ENCODE results near the gene PCDHGA1.

The PCDHGA1 gene

GRCh38 chr5:141490271-141490670, 160.0 kb downstream of the PCDHGA1 start:
- TF ChIP-seq CTCF (IDR thresholded peaks at IDR 0.05) (no peak), ZFX (IDR thresholded peaks at IDR 0.05; ENCODE audit: borderline replicate concordance) (no peak)
- H3K27ac ChIP-seq, result no peak overlapping the region

GRCh38 chr5:141490771-141491170, 160.5 kb downstream of the PCDHGA1 start:
- TF ChIP-seq ZFX (IDR thresholded peaks at IDR 0.05; ENCODE audit: borderline replicate concordance) (no peak), CTCF (IDR thresholded peaks at IDR 0.05) (no peak)

GRCh38 chr5:141491323-141492167, 161.2 kb downstream of the PCDHGA1 start:
- no peak overlapping the region for H3K27ac ChIP-seq
- TF ChIP-seq ZFX (IDR thresholded peaks at IDR 0.05; ENCODE audit: borderline replicate concordance), result no peak
- TF ChIP-seq CTCF (IDR thresholded peaks at IDR 0.05), result no peak

More at GRCh38 chr5:141490771-141491170, 160.5 kb downstream of the PCDHGA1 start:
- no peak overlapping the region for H3K27ac ChIP-seq

GRCh38 chr5:141492168-141492885, 162.0 kb downstream of the PCDHGA1 start:
- H3K27ac ChIP-seq, result no peak overlapping the region
- no peak for TF ChIP-seq ZFX (IDR thresholded peaks at IDR 0.05; ENCODE audit: borderline replicate concordance)
- no peak for TF ChIP-seq CTCF (IDR thresholded peaks at IDR 0.05)

- no peak overlapping the region for H3K27ac ChIP-seq
- TF ChIP-seq CTCF (IDR thresholded peaks at IDR 0.05) (no peak), ZFX (IDR thresholded peaks at IDR 0.05; ENCODE audit: borderline replicate concordance) (no peak)
Measured at GRCh38 chr5:141493500-141494422, 163.4 kb downstream of the PCDHGA1 start.

- no peak overlapping the region for H3K27ac ChIP-seq
- TF ChIP-seq ZFX (IDR thresholded peaks at IDR 0.05; ENCODE audit: borderline replicate concordance) (no peak), CTCF (IDR thresholded peaks at IDR 0.05) (no peak)
Measured at GRCh38 chr5:141494761-141495452, 164.6 kb downstream of the PCDHGA1 start.

Data from 22Rv1 (cell line).